ENCODE data around the gene LINGO1. TPM values are rescaled to one million over a fixed set of nuclear protein-coding genes. Genes with fewer than 3 reads are reported as not detected.

LINGO1 gene
- total RNA-seq, 1 donor from 2014 or later: 4.5 TPM

DNA sequence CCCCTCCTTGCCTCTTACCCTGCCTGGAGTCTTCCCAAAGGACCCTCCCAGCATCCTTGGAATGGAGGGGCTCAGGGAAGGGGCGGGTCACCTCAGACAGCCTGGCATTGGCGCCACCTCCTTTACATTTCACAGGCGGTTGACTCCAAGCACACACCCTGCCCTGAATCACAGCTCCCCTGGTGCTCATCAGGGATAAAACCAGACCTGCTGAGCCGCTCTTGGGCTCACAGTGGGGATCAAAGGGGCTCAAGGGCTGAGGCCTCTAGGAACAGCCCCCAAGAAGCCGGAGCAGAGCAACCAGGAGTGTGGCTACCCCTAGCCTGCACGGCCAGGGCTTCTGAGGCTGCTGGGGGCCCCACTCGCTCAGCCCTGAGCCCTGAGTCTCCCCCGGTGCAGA is 16.6 kb downstream of the LINGO1 start:
- DNase-seq (ENCODE audit: low read depth) (no peak), FAIRE-seq (no peak)
- peaks cover 2% of the 10 kb centered on the region for H3K9me3 Mint-ChIP-seq (ENCODE audit: unreplicated experiment)
- no peak overlapping the region for H3K4me3 Mint-ChIP-seq (ENCODE audit: unreplicated experiment)
- H3K27ac ChIP-seq (ENCODE audit: low read depth, low read length): no peak overlapping the region
- H3K79me2 ChIP-seq (ENCODE audit: insufficient read depth, low read length): no peaks in the 10 kb centered on the region
- peaks cover 3% of the 10 kb centered on the region for H3K27me3 ChIP-seq (ENCODE audit: insufficient read depth, low read length)
- H3K27me3 Mint-ChIP-seq (ENCODE audit: low read depth, unreplicated experiment): peaks cover 32% of the 10 kb centered on the region
- H3K4me3 ChIP-seq (ENCODE audit: insufficient read depth, low read depth, low read length): no peak overlapping the region
- no peaks in the 10 kb centered on the region for H3K9me3 ChIP-seq (ENCODE audit: insufficient read depth, low read depth, low read length)
- no peak overlapping the region for H2AFZ ChIP-seq (ENCODE audit: low read depth, low read length)
- no peaks in the 10 kb centered on the region for H3K4me1 Mint-ChIP-seq (ENCODE audit: low read depth, unreplicated experiment)
- H3K27ac Mint-ChIP-seq (ENCODE audit: unreplicated experiment): no peak overlapping the region
- no peak overlapping the region for H3K9ac ChIP-seq (ENCODE audit: low read length)
- TF ChIP-seq EZH2 (IDR thresholded peaks at IDR 0.05; ENCODE audit: insufficient read depth, low read length): no peak
- TF ChIP-seq, protein P1, sequence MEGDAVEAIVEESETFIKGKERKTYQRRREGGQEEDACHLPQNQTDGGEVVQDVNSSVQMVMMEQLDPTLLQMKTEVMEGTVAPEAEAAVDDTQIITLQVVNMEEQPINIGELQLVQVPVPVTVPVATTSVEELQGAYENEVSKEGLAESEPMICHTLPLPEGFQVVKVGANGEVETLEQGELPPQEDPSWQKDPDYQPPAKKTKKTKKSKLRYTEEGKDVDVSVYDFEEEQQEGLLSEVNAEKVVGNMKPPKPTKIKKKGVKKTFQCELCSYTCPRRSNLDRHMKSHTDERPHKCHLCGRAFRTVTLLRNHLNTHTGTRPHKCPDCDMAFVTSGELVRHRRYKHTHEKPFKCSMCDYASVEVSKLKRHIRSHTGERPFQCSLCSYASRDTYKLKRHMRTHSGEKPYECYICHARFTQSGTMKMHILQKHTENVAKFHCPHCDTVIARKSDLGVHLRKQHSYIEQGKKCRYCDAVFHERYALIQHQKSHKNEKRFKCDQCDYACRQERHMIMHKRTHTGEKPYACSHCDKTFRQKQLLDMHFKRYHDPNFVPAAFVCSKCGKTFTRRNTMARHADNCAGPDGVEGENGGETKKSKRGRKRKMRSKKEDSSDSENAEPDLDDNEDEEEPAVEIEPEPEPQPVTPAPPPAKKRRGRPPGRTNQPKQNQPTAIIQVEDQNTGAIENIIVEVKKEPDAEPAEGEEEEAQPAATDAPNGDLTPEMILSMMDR (IDR thresholded peaks at IDR 0.05; ENCODE audit: insufficient read depth, low read depth, low read length): no peak
- H4K20me1 ChIP-seq (ENCODE audit: insufficient read depth, low read length): no peaks in the 10 kb centered on the region
- H3K36me3 ChIP-seq (ENCODE audit: insufficient read depth, low read length): no peaks in the 10 kb centered on the region
- no peaks in the 10 kb centered on the region for H3K4me1 ChIP-seq (ENCODE audit: insufficient read depth, low read length)
- H3K4me2 ChIP-seq (ENCODE audit: low read length): no peak overlapping the region
- H3K36me3 Mint-ChIP-seq (ENCODE audit: low read depth, unreplicated experiment): peaks cover 5% of the 10 kb centered on the region

DNA sequence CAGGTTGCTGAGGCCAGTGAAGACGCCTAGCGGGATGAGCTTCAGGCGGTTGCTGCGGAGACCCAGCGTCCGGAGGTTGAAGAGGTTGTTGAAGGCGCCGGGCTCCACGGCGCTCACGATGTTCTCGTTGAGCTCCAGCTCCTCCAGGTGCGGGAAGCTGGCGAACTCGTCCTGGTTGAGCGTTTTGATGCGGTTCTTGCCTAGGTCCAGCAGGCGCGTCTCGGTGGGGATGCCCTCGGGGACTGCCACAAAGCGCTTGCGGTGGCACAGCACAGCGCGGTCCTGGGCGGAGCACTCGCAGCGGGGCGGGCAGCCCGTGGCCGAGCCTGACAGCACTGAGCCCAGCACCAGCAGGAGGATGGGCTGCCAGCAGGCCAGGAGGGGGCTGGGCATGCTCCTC is 17.2 kb downstream of the LINGO1 start:
- no peaks in the 10 kb centered on the region for H3K79me2 ChIP-seq (ENCODE audit: insufficient read depth, low read length)

DNA sequence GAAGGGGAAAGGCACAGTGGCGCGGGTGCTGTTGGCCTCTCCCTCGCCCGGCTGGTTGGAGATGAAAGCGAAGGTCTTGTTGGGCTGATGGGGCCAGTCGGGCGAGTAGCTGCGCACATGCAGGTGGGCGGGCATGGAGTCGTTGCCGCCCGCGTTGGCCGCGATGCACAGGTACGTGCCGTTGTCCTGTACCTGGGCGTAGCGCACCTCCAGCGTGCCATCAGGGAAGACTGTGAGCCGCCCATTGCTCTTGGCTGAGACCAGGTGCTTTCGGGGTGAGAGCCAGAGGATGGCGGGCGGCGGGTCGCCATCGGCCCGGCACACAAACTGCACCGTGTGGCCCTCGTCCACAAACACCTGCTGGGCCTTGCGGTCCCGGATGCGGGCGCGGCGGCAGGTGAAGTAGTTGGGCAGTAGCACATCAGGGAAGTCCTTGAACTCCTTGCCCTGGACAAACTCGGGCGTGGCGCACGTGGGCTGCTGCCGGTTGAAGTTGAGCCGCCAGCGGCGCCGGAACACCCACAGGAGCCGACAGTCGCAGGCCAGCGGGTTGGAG is 18.4 kb downstream of the LINGO1 start:
- no peaks in the 10 kb centered on the region for H4K20me1 ChIP-seq (ENCODE audit: insufficient read depth, low read length)
- no peak overlapping the region for H3K4me3 ChIP-seq (ENCODE audit: insufficient read depth, low read depth, low read length)
- peaks cover 2% of the 10 kb centered on the region for H3K9me3 Mint-ChIP-seq (ENCODE audit: unreplicated experiment)
- H3K27ac ChIP-seq (ENCODE audit: low read depth, low read length): no peak overlapping the region
- no peaks in the 10 kb centered on the region for H3K4me1 Mint-ChIP-seq (ENCODE audit: low read depth, unreplicated experiment)
- no peaks in the 10 kb centered on the region for H3K36me3 ChIP-seq (ENCODE audit: insufficient read depth, low read length)
- no peak overlapping the region for H3K4me2 ChIP-seq (ENCODE audit: low read length)
- H3K27ac Mint-ChIP-seq (ENCODE audit: unreplicated experiment): no peak overlapping the region
- no peak for DNase-seq (ENCODE audit: low read depth)
- H3K9me3 ChIP-seq (ENCODE audit: insufficient read depth, low read depth, low read length): no peaks in the 10 kb centered on the region
- H3K27me3 ChIP-seq (ENCODE audit: insufficient read depth, low read length): peaks cover 3% of the 10 kb centered on the region
- H3K36me3 Mint-ChIP-seq (ENCODE audit: low read depth, unreplicated experiment): peaks cover 5% of the 10 kb centered on the region
- no peak overlapping the region for H2AFZ ChIP-seq (ENCODE audit: low read depth, low read length)
- no peak for FAIRE-seq
- TF ChIP-seq EZH2 (IDR thresholded peaks at IDR 0.05; ENCODE audit: insufficient read depth, low read length): no peak
- TF ChIP-seq, protein P1 (IDR thresholded peaks at IDR 0.05; ENCODE audit: insufficient read depth, low read depth, low read length): no peak
- no peaks in the 10 kb centered on the region for H3K4me1 ChIP-seq (ENCODE audit: insufficient read depth, low read length)
- H3K27me3 Mint-ChIP-seq (ENCODE audit: low read depth, unreplicated experiment): peaks cover 42% of the 10 kb centered on the region
- no peak overlapping the region for H3K9ac ChIP-seq (ENCODE audit: low read length)
- H3K79me2 ChIP-seq (ENCODE audit: insufficient read depth, low read length): no peaks in the 10 kb centered on the region
- H3K4me3 Mint-ChIP-seq (ENCODE audit: unreplicated experiment): no peak overlapping the region

More for the DNA sequence above, 17.2 kb downstream of the LINGO1 start:
- H3K36me3 Mint-ChIP-seq (ENCODE audit: low read depth, unreplicated experiment): peaks cover 5% of the 10 kb centered on the region
- TF ChIP-seq, protein P1 (IDR thresholded peaks at IDR 0.05; ENCODE audit: insufficient read depth, low read depth, low read length): no peak
- TF ChIP-seq EZH2 (IDR thresholded peaks at IDR 0.05; ENCODE audit: insufficient read depth, low read length): no peak
- H3K9me3 Mint-ChIP-seq (ENCODE audit: unreplicated experiment): peaks cover 2% of the 10 kb centered on the region
- no peak overlapping the region for H3K27ac ChIP-seq (ENCODE audit: low read depth, low read length)
- H3K4me1 Mint-ChIP-seq (ENCODE audit: low read depth, unreplicated experiment): no peaks in the 10 kb centered on the region
- no peak overlapping the region for H3K4me2 ChIP-seq (ENCODE audit: low read length)
- no peak overlapping the region for H3K9ac ChIP-seq (ENCODE audit: low read length)
- H3K4me3 ChIP-seq (ENCODE audit: insufficient read depth, low read depth, low read length): no peak overlapping the region
- peaks cover 3% of the 10 kb centered on the region for H3K27me3 ChIP-seq (ENCODE audit: insufficient read depth, low read length)
- no peak overlapping the region for H3K4me3 Mint-ChIP-seq (ENCODE audit: unreplicated experiment)
- H3K4me1 ChIP-seq (ENCODE audit: insufficient read depth, low read length): no peaks in the 10 kb centered on the region
- FAIRE-seq: no peak
- H3K9me3 ChIP-seq (ENCODE audit: insufficient read depth, low read depth, low read length): no peaks in the 10 kb centered on the region
- no peaks in the 10 kb centered on the region for H3K36me3 ChIP-seq (ENCODE audit: insufficient read depth, low read length)
- H2AFZ ChIP-seq (ENCODE audit: low read depth, low read length): no peak overlapping the region
- H3K27me3 Mint-ChIP-seq (ENCODE audit: low read depth, unreplicated experiment): peaks cover 33% of the 10 kb centered on the region
- no peak overlapping the region for H3K27ac Mint-ChIP-seq (ENCODE audit: unreplicated experiment)
- DNase-seq (ENCODE audit: low read depth): no peak
- no peaks in the 10 kb centered on the region for H4K20me1 ChIP-seq (ENCODE audit: insufficient read depth, low read length)
